HFF-Myc (cell line): ENCODE results near the gene CACNA2D3.

Source experiments
- DNase-seq: peaks from one replicate; pipeline ENCODE4 v3.0.0-alpha.2; 2011; ENCODE audit warnings: low read depth; ENCODE audit errors: extremely low read depth
- H3K4me3 ChIP-seq: replicated peaks from 2 replicates; pipeline ENCODE4 v1.5.1; 2011; ENCODE audit warnings: low read depth, mild to moderate bottlenecking, control low read depth, low read length
- TF ChIP-seq, protein P1 (sequence below): IDR thresholded peaks from 2 replicates; pipeline ENCODE4 v1.5.1; 2012; ENCODE audit warnings: mild to moderate bottlenecking, low read depth, low read length, control low read depth; ENCODE audit errors: missing control alignments

CACNA2D3 gene

GRCh38 chr3:54127499-54128056 lies 5.2 kb downstream of the CACNA2D3 start:
- no peak overlapping the region for H3K4me3 ChIP-seq
- TF ChIP-seq, protein P1, sequence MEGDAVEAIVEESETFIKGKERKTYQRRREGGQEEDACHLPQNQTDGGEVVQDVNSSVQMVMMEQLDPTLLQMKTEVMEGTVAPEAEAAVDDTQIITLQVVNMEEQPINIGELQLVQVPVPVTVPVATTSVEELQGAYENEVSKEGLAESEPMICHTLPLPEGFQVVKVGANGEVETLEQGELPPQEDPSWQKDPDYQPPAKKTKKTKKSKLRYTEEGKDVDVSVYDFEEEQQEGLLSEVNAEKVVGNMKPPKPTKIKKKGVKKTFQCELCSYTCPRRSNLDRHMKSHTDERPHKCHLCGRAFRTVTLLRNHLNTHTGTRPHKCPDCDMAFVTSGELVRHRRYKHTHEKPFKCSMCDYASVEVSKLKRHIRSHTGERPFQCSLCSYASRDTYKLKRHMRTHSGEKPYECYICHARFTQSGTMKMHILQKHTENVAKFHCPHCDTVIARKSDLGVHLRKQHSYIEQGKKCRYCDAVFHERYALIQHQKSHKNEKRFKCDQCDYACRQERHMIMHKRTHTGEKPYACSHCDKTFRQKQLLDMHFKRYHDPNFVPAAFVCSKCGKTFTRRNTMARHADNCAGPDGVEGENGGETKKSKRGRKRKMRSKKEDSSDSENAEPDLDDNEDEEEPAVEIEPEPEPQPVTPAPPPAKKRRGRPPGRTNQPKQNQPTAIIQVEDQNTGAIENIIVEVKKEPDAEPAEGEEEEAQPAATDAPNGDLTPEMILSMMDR, result no peak
- no peak for DNase-seq

GRCh38 chr3:54131026-54131605 lies 8.8 kb downstream of the CACNA2D3 start:
- TF ChIP-seq, protein P1, result no peak
- no peak overlapping the region for H3K4me3 ChIP-seq
- DNase-seq, result no peak

DNA sequence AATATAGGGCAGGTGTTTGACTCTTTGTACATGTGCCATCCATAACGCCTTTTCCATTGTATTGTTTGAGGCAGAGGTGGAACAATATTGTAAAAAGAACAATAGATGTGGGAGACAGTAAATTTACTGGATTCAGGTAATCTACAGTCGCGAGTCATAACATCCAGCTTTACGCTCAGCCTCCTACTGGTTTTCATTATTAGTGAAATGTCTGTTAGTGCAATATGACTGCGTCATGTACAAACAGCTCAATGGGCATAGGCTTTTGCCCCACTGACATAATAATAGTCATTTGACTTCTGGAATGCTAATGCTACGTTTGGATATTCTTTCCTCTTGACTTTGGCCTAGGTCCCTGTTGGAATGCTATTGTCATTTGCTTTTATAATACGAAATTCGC lies 9.5 kb downstream of the CACNA2D3 start:
- TF ChIP-seq, protein P1, result no peak

GRCh38 chr3:54132685-54133084 lies 10.3 kb downstream of the CACNA2D3 start:
- TF ChIP-seq, protein P1, result no peak
- DNase-seq, result no peak
- H3K4me3 ChIP-seq, result no peak overlapping the region

More for the DNA sequence above, 9.5 kb downstream of the CACNA2D3 start:
- no peak overlapping the region for H3K4me3 ChIP-seq
- no peak for DNase-seq

DNA sequence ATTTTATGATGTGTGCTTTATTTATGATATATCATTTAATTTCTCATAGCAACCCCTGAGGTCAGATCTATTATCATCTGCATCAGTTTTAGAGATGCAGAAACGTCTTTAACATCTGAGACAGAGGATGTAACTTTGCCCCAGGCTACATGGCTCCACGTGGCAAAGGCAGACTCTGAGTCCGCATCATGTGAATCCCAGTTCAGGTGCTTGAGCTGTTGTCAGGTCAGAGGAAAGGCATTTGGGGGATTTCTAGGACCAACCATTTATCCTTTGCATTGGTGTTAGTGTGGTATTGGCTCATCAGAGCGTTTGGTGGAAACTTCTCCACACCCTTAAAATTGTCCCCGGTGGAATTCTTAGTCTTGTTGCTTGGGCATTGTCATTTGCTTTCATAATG lies 10.8 kb downstream of the CACNA2D3 start:
- H3K4me3 ChIP-seq, result no peak overlapping the region
- TF ChIP-seq, protein P1, result no peak
- DNase-seq, result no peak

DNA sequence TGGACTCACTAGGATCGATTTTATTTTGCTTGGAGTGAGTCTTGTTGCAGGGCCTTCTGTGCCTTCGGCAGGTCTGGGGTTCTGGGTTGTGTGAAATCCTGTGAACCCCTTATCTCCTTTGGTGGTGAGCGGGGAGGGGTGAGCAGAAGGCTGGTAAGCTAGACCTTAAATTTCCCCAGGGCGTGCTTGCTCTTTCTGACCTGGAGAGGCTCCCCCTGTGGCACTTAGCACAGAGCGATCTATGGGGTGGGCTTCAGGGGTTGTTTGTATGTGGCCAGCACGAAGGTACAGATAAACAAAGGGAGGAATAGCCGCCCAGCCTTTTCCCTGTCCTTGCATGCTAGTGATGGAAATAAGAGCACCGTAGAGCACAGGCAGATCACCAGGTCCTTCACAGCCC lies 11.8 kb downstream of the CACNA2D3 start:
- H3K4me3 ChIP-seq, result no peak overlapping the region
- TF ChIP-seq, protein P1, result no peak
- DNase-seq, result no peak

- DNase-seq, result no peak
- H3K4me3 ChIP-seq, result no peak overlapping the region
- TF ChIP-seq, protein P1, result no peak
Measured at GRCh38 chr3:54134713-54135112, 12.4 kb downstream of the CACNA2D3 start.
